ENCODE measurements around the gene TGFBR1. TPM values are rescaled to one million over a fixed set of nuclear protein-coding genes. Genes with fewer than 3 reads are reported as not detected.

TGFBR1 gene
- total RNA-seq, 1 experiment from 2014 or later = 31.8 TPM

- CTCF ChIA-PET = no interaction called here
- H3K27me3 ChIP-seq (replicated peaks; ENCODE audit: control insufficient read depth, insufficient read depth, low read length) = no peaks in the 10 kb centered on the region
- BruUV-seq (replicated peaks) = no TSS peak
- H3K27me3 Mint-ChIP-seq (ENCODE audit: insufficient read depth, unreplicated experiment) = peaks cover 2% of the 10 kb centered on the region
- H3K4me1 Mint-ChIP-seq (ENCODE audit: low read depth, unreplicated experiment) = peaks cover 9% of the 10 kb centered on the region
- no peak overlapping the region for H3K27ac Mint-ChIP-seq (ENCODE audit: unreplicated experiment)
- H3K4me1 ChIP-seq = peaks cover 11% of the 10 kb centered on the region
- H3K9me3 Mint-ChIP-seq (ENCODE audit: unreplicated experiment) = no peaks in the 10 kb centered on the region
- TF ChIP-seq CTCF (IDR thresholded peaks at IDR 0.05; ENCODE audit: insufficient read depth in 1 of 2, low read depth in 1 of 2, low read length in 1 of 2, severe bottlenecking in 1 of 2, unreplicated experiment in 1 of 2) = no peak
- no peak overlapping the region for H3K4me3 Mint-ChIP-seq (ENCODE audit: unreplicated experiment)
- no peaks in the 10 kb centered on the region for H3K36me3 ChIP-seq (ENCODE audit: control insufficient read depth, insufficient read depth, low read length)
- intact Hi-C loops (cut with micrococcal nuclease; ENCODE audit: unreplicated experiment) = no loop called here
- DNase-seq = no peak
- H3K9me3 ChIP-seq = no peaks in the 10 kb centered on the region
- H3K36me3 Mint-ChIP-seq (ENCODE audit: insufficient read depth, unreplicated experiment) = no peaks in the 10 kb centered on the region
- no peak overlapping the region for H3K4me3 ChIP-seq (ENCODE audit: low read depth, low read length)
- POLR2A ChIA-PET = no interaction called here
Measured at GRCh38 chr9:99155736-99156135, 50.8 kb downstream of the TGFBR1 start.

- intact Hi-C loops (cut with micrococcal nuclease; ENCODE audit: unreplicated experiment) = no loop called here
- Mint-ChIP-seq H3K4me1 (ENCODE audit: low read depth, unreplicated experiment) (peaks cover 9% of the 10 kb centered on the region), H3K36me3 (ENCODE audit: insufficient read depth, unreplicated experiment) (no peaks in the 10 kb centered on the region), H3K4me3 (ENCODE audit: unreplicated experiment) (peak overlapping the region; percentile 38), H3K9me3 (ENCODE audit: unreplicated experiment) (no peaks in the 10 kb centered on the region), H3K27ac (ENCODE audit: unreplicated experiment) (no peak overlapping the region), H3K27me3 (ENCODE audit: insufficient read depth, unreplicated experiment) (peaks cover 2% of the 10 kb centered on the region)
- ChIA-PET CTCF (no interaction called here), POLR2A (interaction anchor here (0.9 kb wide), 1 partner anchor 54 kb away, joined by 3 read pairs; no protein-coding TSS in a partner anchor)
- no peaks in the 10 kb centered on the region for H3K36me3 ChIP-seq (ENCODE audit: control insufficient read depth, insufficient read depth, low read length)
- H3K27me3 ChIP-seq (replicated peaks; ENCODE audit: control insufficient read depth, insufficient read depth, low read length) = no peaks in the 10 kb centered on the region
- no peak overlapping the region for H3K4me3 ChIP-seq (ENCODE audit: low read depth, low read length)
- no peak for TF ChIP-seq CTCF (IDR thresholded peaks at IDR 0.05; ENCODE audit: insufficient read depth in 1 of 2, low read depth in 1 of 2, low read length in 1 of 2, severe bottlenecking in 1 of 2, unreplicated experiment in 1 of 2)
- peaks cover 11% of the 10 kb centered on the region for H3K4me1 ChIP-seq
- H3K9me3 ChIP-seq = no peaks in the 10 kb centered on the region
- no TSS peak for BruUV-seq (replicated peaks)
- DNase-seq = peak; percentile 55 to 66
Measured at GRCh38 chr9:99158629-99159028, 53.7 kb downstream of the TGFBR1 start.

- Histone ChIP-seq H3K27me3 (replicated peaks; ENCODE audit: control insufficient read depth, insufficient read depth, low read length) (no peaks in the 10 kb centered on the region), H3K9me3 (no peaks in the 10 kb centered on the region), H3K4me1 (peaks cover 11% of the 10 kb centered on the region), H3K36me3 (ENCODE audit: control insufficient read depth, insufficient read depth, low read length) (no peaks in the 10 kb centered on the region), H3K4me3 (ENCODE audit: low read depth, low read length) (no peak overlapping the region)
- POLR2A ChIA-PET = no interaction called here
- Mint-ChIP-seq H3K9me3 (ENCODE audit: unreplicated experiment) (no peaks in the 10 kb centered on the region), H3K27me3 (ENCODE audit: insufficient read depth, unreplicated experiment) (peaks cover 5% of the 10 kb centered on the region), H3K4me3 (ENCODE audit: unreplicated experiment) (no peak overlapping the region), H3K36me3 (ENCODE audit: insufficient read depth, unreplicated experiment) (no peaks in the 10 kb centered on the region), H3K4me1 (ENCODE audit: low read depth, unreplicated experiment) (peaks cover 9% of the 10 kb centered on the region), H3K27ac (ENCODE audit: unreplicated experiment) (no peak overlapping the region)
- CTCF ChIA-PET = no interaction called here
- intact Hi-C loops (cut with micrococcal nuclease; ENCODE audit: unreplicated experiment) = loop anchor here (5.0 kb wide), 1 partner anchor 852 kb away; no protein-coding TSS in a partner anchor
- TF ChIP-seq CTCF (IDR thresholded peaks at IDR 0.05; ENCODE audit: insufficient read depth in 1 of 2, low read depth in 1 of 2, low read length in 1 of 2, severe bottlenecking in 1 of 2, unreplicated experiment in 1 of 2) = no peak
- DNase-seq = no peak
- no TSS peak for BruUV-seq (replicated peaks)
Measured at GRCh38 chr9:99160173-99160572, 55.3 kb downstream of the TGFBR1 start.
